H1 (cell line): ENCODE data around the gene DENND4B.

ENCODE experiments used
- ATF3 ChIP-seq: IDR thresholded peaks from 2 replicates; pipeline ENCODE4 v1.6.1; 2011; ENCODE audit warnings: low read depth, mild to moderate bottlenecking, low read length; ENCODE audit not compliant: insufficient read depth
- CEBPB ChIP-seq: IDR thresholded peaks from 2 replicates; pipeline ENCODE4 v1.6.1; 2012; ENCODE audit warnings: low read depth, low read length
- CREB1 ChIP-seq: IDR thresholded peaks from 2 replicates; pipeline ENCODE4 v1.6.1; 2012; ENCODE audit warnings: inconsistent platforms
- CTCF ChIP-seq, 3 experiments: IDR thresholded peaks; 1 replicate in 2 of 3; 2 replicates in 1 of 3; pipeline versions ENCODE4 v1.5.1 to v1.6.1; 2011; ENCODE audit warnings: low read length in 3 of 3, mild to moderate bottlenecking in 3 of 3, inconsistent platforms in 2 of 3, low read depth in 1 of 3, moderate library complexity in 1 of 3; ENCODE audit not compliant: insufficient read depth in 1 of 3; ENCODE audit errors: control extremely low read depth in 1 of 3
- EGR1 ChIP-seq: IDR thresholded peaks from 2 replicates; pipeline ENCODE4 v1.6.1; 2011; ENCODE audit warnings: low read depth, low read length, borderline replicate concordance
- EP300 ChIP-seq, 2 experiments: IDR thresholded peaks; 1 replicate in 1 of 2; 2 replicates in 1 of 2; pipeline ENCODE4 v1.6.1; 2011 to 2012; ENCODE audit warnings: low read depth in 2 of 2, low read length in 2 of 2, mild to moderate bottlenecking in 2 of 2, borderline replicate concordance in 1 of 2, inconsistent platforms in 1 of 2, moderate library complexity in 1 of 2
- EZH2 ChIP-seq: fragments of 200-600 bp; sonication (generic); IDR thresholded peaks from 2 replicates; pipeline ENCODE4 v1.7.1; 2012; ENCODE audit warnings: low read depth, mild to moderate bottlenecking, moderate library complexity, low read length, inconsistent platforms; ENCODE audit not compliant: severe bottlenecking
- GABPA ChIP-seq: IDR thresholded peaks from 2 replicates; pipeline ENCODE4 v1.6.1; 2011; ENCODE audit warnings: mild to moderate bottlenecking, low read length, moderate library complexity, borderline replicate concordance; ENCODE audit not compliant: insufficient read depth
- GTF2F1 ChIP-seq: IDR thresholded peaks from 2 replicates; pipeline ENCODE4 v1.6.1; 2012; ENCODE audit warnings: low read depth, low read length, improper control_type of control experiment, borderline replicate concordance
- JUND ChIP-seq: IDR thresholded peaks from 2 replicates; pipeline ENCODE4 v1.6.1; 2011; ENCODE audit warnings: mild to moderate bottlenecking, improper control_type of control experiment, low read length
- POLR2AphosphoS5 ChIP-seq: IDR thresholded peaks from 2 replicates; pipeline ENCODE4 v1.6.1; 2011; ENCODE audit warnings: low read depth, low read length
- TEAD4 ChIP-seq: IDR thresholded peaks from 2 replicates; pipeline ENCODE4 v1.6.1; 2012; ENCODE audit warnings: low read depth, low read length, inconsistent platforms, mixed read lengths

GRCh38 chr1:153919876-153920852 is 26.4 kb downstream of the DENND4B start:
- TF ChIP-seq CTCF (IDR thresholded peaks at IDR 0.05; ENCODE audit: control extremely low read depth in 1 of 3, insufficient read depth in 1 of 3, low read depth in 1 of 3, low read length in 3 of 3) (peak in 1 of 3 experiments; percentile 30; a peak in 1 of 4 replicates), POLR2AphosphoS5 (no peak), TEAD4 (no peak), EGR1 (no peak), CREB1 (no peak), GABPA (no peak), CEBPB (no peak), JUND (no peak), GTF2F1 (no peak), EZH2 (no peak), EP300 (IDR thresholded peaks at IDR 0.05; ENCODE audit: borderline replicate concordance in 1 of 2, low read depth in 2 of 2, low read length in 2 of 2) (no peak), ATF3 (no peak)
